Transverse colon (tissue), 4 donors: ENCODE data around the gene P4HTM. TPM values are rescaled to one million over a fixed set of nuclear protein-coding genes. Genes with fewer than 3 reads are reported as not detected.

Experiments used
- DNase-seq: peaks from one replicate; pipeline ENCODE4 v3.0.0-alpha.2; 2019
- H3K27ac ChIP-seq, 4 donors: fragments of 200-600 bp; sonication (generic); 2 replicates each; pipeline ENCODE4 v1.5.1; 2016 to 2018; ENCODE audit warnings: inconsistent platforms in 4 of 4
- H3K27me3 ChIP-seq: fragments of 200-600 bp; sonication (generic); 2 replicates; pipeline ENCODE4 v1.5.1; 2017; ENCODE audit warnings: inconsistent platforms
- H3K36me3 ChIP-seq, 4 donors: fragments of 200-600 bp; sonication (generic); 2 replicates each; pipeline ENCODE4 v1.5.1; 2017 to 2019; ENCODE audit warnings: inconsistent platforms in 4 of 4
- H3K4me1 ChIP-seq, 4 donors: fragments of 200-600 bp; sonication (generic); 2 replicates each; pipeline ENCODE4 v1.5.1; 2017 to 2020; ENCODE audit warnings: inconsistent platforms in 4 of 4
- H3K4me3 ChIP-seq, 4 donors: fragments of 200-600 bp; sonication (generic); 1 replicate in 1 of 4; 2 replicates in 3 of 4; pipeline versions ENCODE4 v1.5.1 to v1.6.1; 2017 to 2019; ENCODE audit warnings: inconsistent platforms in 4 of 4
- H3K9me3 ChIP-seq, 2 donors: fragments of 200-600 bp; sonication (generic); 2 replicates each; pipeline ENCODE4 v1.5.1; 2017 to 2019; ENCODE audit warnings: inconsistent platforms in 2 of 2
- CTCF ChIP-seq, 5 experiments: fragments of 200-600 bp in 3 of 5; fragments of 450-650 bp in 2 of 5; sonication (generic) in 3 of 5; IDR thresholded peaks; 1 replicate in 2 of 5; 2 replicates in 3 of 5; pipeline ENCODE4 v1.5.1; 2016 to 2017; ENCODE audit warnings: antibody characterized with exemption in 5 of 5, inconsistent platforms in 3 of 5, mild to moderate bottlenecking in 2 of 5, moderate library complexity in 1 of 5
- EP300 ChIP-seq: sonication (generic); formaldehyde crosslinking; IDR thresholded peaks from one replicate; pipeline ENCODE4 v1.6.1; 2017; ENCODE audit warnings: antibody characterized with exemption, low read depth
- POLR2A ChIP-seq: fragments of 450-650 bp; IDR thresholded peaks from one replicate; pipeline ENCODE4 v1.6.1; 2016; ENCODE audit warnings: antibody characterized with exemption, mild to moderate bottlenecking, moderate library complexity
- POLR2AphosphoS5 ChIP-seq, 3 donors: sonication (generic); formaldehyde crosslinking; IDR thresholded peaks; one replicate each; pipeline ENCODE4 v1.6.1; 2016; ENCODE audit warnings: antibody characterized with exemption in 3 of 3
- WGBS, 2 donors: methylation state at CpG; one replicate each; pipeline ENCODE4 v1.1.5; 2018; ENCODE audit warnings: low coverage in 1 of 2; 5-methylcytosine and 5-hydroxymethylcytosine counted together
- in situ Hi-C, 4 donors: fragments of 200-750 bp; cut with MboI; loops; one replicate each; pipeline versions ENCODE4 v1.15.0 to v1.15.1; 2017; ENCODE audit warnings: low sequenced_read_pairs in 3 of 4, low pct_ligation_motif_present in 1 of 4, low pct_unique_long_range_greater_than_20kb in 1 of 4
- intact Hi-C: fragments of 100-400 bp; cut with DNase I; formaldehyde crosslinking; loops from one replicate; pipeline ENCODE4 v1.15.1; 2023; ENCODE audit warnings: low total_unique reads
- total RNA-seq, 4 donors: library from RNA; depleted of rRNA; stranded (reverse); fragments of >200 nt; gene quantifications; one replicate each; pipeline ENCODE4 v1.1.0, GENCODE V29; 2016

The P4HTM gene
- total RNA-seq, 4 donors from 2014 or later, result 43.4 to 100 (median 76.6) TPM

DNA sequence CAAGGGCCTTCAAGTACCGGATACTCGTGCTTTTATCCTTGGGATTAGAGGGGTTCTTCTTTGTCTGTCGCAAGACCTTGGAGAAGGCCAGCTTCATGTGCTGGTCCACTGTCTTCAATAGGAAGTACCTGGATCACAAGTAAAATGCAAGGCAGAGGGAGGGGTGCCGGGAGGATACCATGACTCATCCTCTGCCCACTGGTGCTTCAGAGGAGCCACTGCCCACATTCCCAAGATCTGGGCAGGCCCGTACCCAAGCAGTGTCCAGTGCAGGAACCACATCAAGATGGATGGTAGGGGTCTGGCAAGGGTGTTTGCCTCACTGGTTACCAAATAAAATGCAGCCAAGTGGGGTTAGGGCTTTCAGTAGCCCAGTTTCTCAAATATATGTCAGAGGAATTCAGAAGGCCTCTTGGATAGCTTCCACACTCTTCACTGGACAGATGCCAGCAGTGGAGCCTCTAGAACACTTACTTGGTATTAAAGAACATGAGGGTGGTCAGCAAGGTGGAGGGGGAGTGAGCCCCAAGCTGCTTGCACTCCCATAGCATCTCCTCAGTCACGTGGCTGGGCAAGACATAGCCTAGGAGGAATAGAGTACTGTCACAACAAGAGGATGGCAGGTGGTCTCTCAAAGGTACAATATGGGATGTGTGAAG is 42.7 kb downstream of the P4HTM start:
- no peak overlapping the region for H3K27ac ChIP-seq
- H3K4me3 ChIP-seq, result no peak overlapping the region
- H3K27me3 ChIP-seq, result no peaks in the 10 kb centered on the region
- in situ Hi-C loops (no loop called here), intact Hi-C loops (no loop called here)
- TF ChIP-seq CTCF (IDR thresholded peaks at IDR 0.05) (no peak), POLR2AphosphoS5 (IDR thresholded peaks at IDR 0.05) (no peak), EP300 (no peak), POLR2A (no peak)
- no peak for DNase-seq
- H3K9me3 ChIP-seq, result no peaks in the 10 kb centered on the region
- 94% methylated on average over 6 of the region's 6 CpGs; no CpG with 5 or more reads in 1 of the 2 donors for WGBS, 2 donors
- H3K4me1 ChIP-seq, result peaks cover 10 to 17% (median 14%) of the 10 kb centered on the region in 4 donors
- H3K36me3 ChIP-seq, result peaks cover 0 to 28% (median 8%) of the 10 kb centered on the region in 4 donors

GRCh38 chr3:49034650-49035049 is 44.6 kb downstream of the P4HTM start:
- peaks cover 0 to 38% (median 8%) of the 10 kb centered on the region in 4 donors for H3K36me3 ChIP-seq
- H3K27ac ChIP-seq, result no peak overlapping the region
- no peak overlapping the region for H3K4me3 ChIP-seq
- TF ChIP-seq POLR2A, result no peak
- DNase-seq, result no peak
- H3K4me1 ChIP-seq, result peaks cover 0 to 3% (median under 1%) of the 10 kb centered on the region in 4 donors
- H3K27me3 ChIP-seq, result no peaks in the 10 kb centered on the region
- WGBS, 2 donors, result 89% methylated on average over 2 of the region's 2 CpGs; no CpG with 5 or more reads in 1 of the 2 donors
- intact Hi-C loops, result no loop called here
- H3K9me3 ChIP-seq, result no peaks in the 10 kb centered on the region
- in situ Hi-C loops, result no loop called here

DNA sequence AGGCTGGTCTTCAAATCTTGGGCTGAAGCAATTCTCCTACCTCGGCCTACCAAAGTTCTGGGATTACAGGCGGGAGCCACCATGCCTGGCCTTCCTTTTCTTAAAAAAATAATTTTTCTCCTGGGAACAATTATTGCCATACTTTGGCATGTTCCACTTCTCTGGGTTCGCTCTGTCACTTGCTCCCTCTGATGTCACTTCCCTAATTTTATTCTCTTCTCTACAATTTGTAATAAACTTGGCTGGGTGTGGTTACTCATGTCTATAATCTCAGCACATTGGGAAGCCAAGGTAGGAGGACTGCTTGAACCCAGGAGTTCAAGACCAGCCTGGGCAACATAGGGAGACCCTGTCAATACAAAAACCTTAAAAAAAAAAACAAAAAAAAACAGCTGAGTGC is 45.2 kb downstream of the P4HTM start:
- in situ Hi-C loops, result no loop called here
- no peaks in the 10 kb centered on the region for H3K27me3 ChIP-seq

GRCh38 chr3:49053543-49053942 is 63.5 kb downstream of the P4HTM start:
- Histone ChIP-seq H3K4me3 (no peak overlapping the region), H3K9me3 (no peaks in the 10 kb centered on the region), H3K36me3 (peaks cover 0 to 38% (median 14%) of the 10 kb centered on the region in 4 donors), H3K4me1 (peaks cover 0 to 6% (median 0%) of the 10 kb centered on the region in 4 donors), H3K27ac (no peak overlapping the region), H3K27me3 (no peaks in the 10 kb centered on the region)
- in situ Hi-C loops, result no loop called here
- WGBS, 2 donors, result 81 to 82% methylated on average over 1 of the region's 1 CpG
- intact Hi-C loops, result no loop called here
- DNase-seq, result no peak
- no peak for TF ChIP-seq POLR2A
- TF ChIP-seq EP300, result no peak
- TF ChIP-seq POLR2AphosphoS5 (IDR thresholded peaks at IDR 0.05), result no peak
- no peak for TF ChIP-seq CTCF (IDR thresholded peaks at IDR 0.05)

More for the DNA sequence above, 45.2 kb downstream of the P4HTM start:
- Histone ChIP-seq H3K4me1 (no peaks in the 10 kb centered on the region), H3K4me3 (no peak overlapping the region), H3K36me3 (peaks cover 0 to 38% (median 8%) of the 10 kb centered on the region in 4 donors), H3K27ac (no peak overlapping the region), H3K9me3 (no peaks in the 10 kb centered on the region)
- no peak for DNase-seq
- no peak for TF ChIP-seq EP300
- no peak for TF ChIP-seq CTCF (IDR thresholded peaks at IDR 0.05)
- no peak for TF ChIP-seq POLR2A
- no peak for TF ChIP-seq POLR2AphosphoS5 (IDR thresholded peaks at IDR 0.05)
- intact Hi-C loops, result no loop called here
- 90 to 100% methylated on average over 2 to 3 of the region's 3 CpGs for WGBS, 2 donors
